Measurements from ENCODE around the gene ZNF584.
"Not testable (repeated sequence)": the region's sequence is repeated elsewhere in the genome, so short reads cannot be mapped to it uniquely, and the experiment has no call there.

ZNF584 gene

DNA sequence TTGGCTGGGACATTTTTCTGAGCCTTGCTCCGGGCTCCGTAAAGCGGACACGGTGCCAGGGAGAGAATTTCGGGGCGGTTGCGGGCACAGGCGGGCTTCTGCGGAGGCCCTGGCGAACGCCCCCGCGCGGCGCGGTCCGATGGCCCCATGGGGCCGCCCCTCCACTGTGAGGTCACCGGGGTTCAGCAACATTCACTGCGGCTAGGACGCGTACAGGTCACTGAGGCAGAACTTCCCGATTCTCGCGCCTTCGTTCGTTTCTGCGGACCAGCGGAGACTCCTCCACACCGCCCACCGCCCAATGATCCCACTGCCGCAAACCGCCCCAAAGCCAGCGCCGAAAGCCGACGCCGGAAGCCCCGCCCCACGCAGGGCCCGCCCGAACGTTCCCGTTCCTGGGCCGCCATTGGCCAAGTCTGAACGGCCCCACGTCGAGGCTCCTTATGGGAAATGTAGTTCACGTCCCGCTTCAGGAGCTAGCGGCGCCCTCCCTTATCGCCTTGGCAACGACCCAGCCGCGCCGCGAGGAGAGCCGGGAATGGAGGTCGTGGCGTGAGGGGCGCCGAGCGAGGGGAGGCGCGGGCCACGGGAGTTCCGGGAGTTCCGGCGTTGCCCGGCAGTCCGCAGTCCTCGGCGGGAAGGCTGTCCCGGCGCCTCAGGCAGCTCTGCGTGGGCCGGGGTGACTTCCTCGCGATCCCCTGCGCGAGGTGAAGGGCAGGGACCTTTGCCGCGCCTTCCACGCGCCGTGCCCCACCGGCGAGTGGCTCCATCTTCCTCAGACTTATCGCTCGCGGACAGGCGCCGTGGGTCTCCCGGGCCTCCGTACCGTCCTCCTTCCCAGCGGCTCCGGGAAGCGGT, at the start of gene ZNF584:
Gene ZNF584, plus strand, starts transcription at position 498 of the 858 bp plus-strand sequence. CDS start 499 bp downstream, outside the sequence.
- Mint-ChIP-seq H3K36me3 (ENCODE audit: low read depth) (peaks cover 9% of the 10 kb centered on the region), H3K4me3 (peak within 1 kb of the TSS; percentile 87), H3K27me3 (no peaks in the 10 kb centered on the region), H3K4me1 (ENCODE audit: low read depth) (peaks cover 31% of the 10 kb centered on the region), H3K9me3 (no peaks in the 10 kb centered on the region), H3K27ac (peak within 1 kb of the TSS; percentile 91)

DNA sequence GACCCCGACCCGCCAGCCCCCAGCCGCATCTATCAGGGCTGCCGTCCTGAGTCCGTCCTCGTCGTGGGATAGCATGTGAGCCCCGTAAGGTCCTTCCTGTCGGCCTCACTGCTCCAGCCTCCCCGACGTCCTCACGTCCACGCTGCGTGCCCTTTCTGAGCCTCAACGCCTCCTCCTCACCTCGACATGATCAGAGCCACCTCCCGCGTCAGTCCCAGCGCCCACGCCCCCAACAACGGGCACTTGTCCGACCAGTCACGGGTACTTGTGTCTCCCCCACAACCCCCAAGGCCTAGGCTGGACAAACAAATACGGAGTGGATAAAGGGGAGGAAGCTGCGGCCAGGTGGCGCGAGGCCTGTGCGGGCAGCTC, 46.6 kb upstream of the ZNF584 start:
- Mint-ChIP-seq H3K27me3 (no peaks in the 10 kb centered on the region), H3K4me1 (ENCODE audit: low read depth) (peaks cover 20% of the 10 kb centered on the region), H3K36me3 (ENCODE audit: low read depth) (no peaks in the 10 kb centered on the region), H3K9me3 (no peaks in the 10 kb centered on the region), H3K4me3 (peak overlapping the region; percentile 94), H3K27ac (peak overlapping the region; percentile 96)

DNA sequence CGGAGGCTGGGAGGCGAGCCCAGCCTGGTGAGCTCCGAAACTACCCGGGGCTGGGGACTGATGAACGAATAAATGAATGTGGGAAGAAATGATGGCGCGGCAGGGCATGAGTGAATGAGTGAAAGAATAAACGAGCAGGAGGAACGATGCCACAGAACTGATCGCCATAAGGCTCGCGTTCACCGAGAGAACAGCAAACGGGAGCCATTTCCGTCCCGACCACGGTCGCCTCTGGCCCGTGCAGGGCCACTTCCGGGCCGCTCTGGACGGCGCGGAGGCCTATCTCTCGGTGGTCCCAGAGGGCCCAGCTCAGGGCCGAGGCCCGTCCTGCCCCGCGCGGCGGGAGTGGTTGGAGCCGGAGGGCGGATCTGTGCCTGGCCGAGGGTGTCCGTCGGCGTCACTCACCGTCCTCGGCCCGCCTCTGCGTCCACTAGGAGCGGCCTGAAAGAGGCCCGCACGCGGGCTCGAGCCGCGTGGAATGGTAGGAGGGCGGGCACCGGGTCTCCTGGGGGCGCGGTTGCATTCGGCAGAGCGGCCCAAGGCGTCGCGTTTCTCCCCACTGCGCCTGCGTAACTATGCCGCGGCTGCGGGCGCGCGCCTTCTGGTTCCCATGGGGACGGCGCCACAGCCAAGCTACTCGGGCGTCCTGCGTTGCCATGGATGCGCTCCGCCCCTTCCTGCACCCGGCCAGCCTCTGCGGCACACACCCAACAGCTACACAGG, 46.0 kb upstream of the ZNF584 start, which contains the start of gene ZNF497:
Gene ZNF497, minus strand, starts transcription at position 480 of the 723 bp plus-strand sequence. CDS start 5,116 bp downstream, outside the sequence.
- no peaks in the 10 kb centered on the region for H3K9me3 Mint-ChIP-seq
- H3K4me3 Mint-ChIP-seq = peak within 1 kb of the TSS; percentile 94
- H3K27me3 Mint-ChIP-seq = no peaks in the 10 kb centered on the region
- H3K36me3 Mint-ChIP-seq (ENCODE audit: low read depth) = no peaks in the 10 kb centered on the region
- H3K4me1 Mint-ChIP-seq (ENCODE audit: low read depth) = peaks cover 20% of the 10 kb centered on the region
- H3K27ac Mint-ChIP-seq = peak within 1 kb of the TSS; percentile 96

DNA sequence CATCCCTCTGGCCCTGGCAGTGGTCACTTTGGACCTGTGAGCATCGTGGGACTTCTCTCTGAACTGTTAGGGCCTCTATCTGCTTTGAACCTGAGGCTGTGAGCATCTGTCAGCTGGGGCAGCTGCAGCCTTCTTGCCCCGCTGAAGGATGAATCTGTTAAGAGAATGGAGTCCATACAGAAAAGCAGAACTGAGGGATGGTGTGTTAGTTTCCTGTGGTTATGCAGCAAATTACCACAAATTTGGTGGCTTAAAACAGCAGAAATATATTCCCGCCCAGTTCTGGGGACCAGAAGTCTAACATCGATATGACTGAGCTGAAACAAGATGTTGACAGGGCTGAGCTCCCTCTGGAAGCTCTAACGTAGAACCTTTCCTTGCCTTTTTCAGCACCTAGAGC, 44.3 kb upstream of the ZNF584 start:
- no peak overlapping the region for H3K27ac Mint-ChIP-seq
- H3K4me1 Mint-ChIP-seq (ENCODE audit: low read depth) = peaks cover 20% of the 10 kb centered on the region
- no peaks in the 10 kb centered on the region for H3K9me3 Mint-ChIP-seq
- H3K36me3 Mint-ChIP-seq (ENCODE audit: low read depth) = no peaks in the 10 kb centered on the region
- H3K27me3 Mint-ChIP-seq = no peaks in the 10 kb centered on the region
- H3K4me3 Mint-ChIP-seq = no peak overlapping the region

DNA sequence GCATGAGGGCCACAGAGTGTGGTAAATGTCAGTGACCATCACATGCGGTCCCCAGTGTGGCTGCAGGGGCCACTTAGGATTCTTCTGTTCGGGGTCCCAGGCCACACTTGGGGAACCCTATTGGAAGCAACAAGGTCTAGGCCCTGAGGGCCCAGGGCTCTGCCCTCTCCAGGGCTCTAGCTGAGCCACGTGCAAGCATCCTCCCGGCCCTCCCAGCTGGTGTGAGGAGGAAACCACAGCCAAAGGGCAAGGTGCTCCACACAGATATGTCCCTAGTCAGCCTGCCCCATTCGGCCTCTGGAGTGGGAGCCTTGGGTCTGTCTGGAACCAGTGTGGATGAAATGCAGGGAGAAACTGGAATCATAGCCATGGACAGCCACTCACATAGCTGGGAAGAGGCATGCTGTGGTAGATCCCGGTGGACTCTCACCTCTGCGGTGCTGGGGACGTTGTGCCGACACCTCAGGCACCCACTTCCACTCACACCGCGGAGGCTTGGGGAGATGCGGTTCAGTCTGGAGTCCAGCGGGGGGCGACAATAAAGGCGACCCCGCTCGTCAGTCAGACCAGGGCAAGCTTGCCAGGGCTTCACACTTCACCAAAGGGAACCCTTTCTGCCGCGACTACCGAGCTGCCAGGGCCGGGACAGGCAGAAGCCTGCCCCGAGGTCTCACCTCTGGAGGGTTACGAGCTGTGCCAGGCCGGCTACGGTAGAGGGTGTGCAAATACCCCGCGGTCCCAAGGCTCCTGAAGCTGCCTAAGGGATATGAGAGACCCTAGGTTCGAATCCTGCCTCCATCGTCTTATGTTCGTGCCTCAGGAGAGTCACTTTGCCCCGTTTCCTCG, 41.6 kb upstream of the ZNF584 start:
- H3K27ac Mint-ChIP-seq = no peak overlapping the region
- H3K4me1 Mint-ChIP-seq (ENCODE audit: low read depth) = peaks cover 10% of the 10 kb centered on the region
- no peaks in the 10 kb centered on the region for H3K9me3 Mint-ChIP-seq
- H3K36me3 Mint-ChIP-seq (ENCODE audit: low read depth) = no peaks in the 10 kb centered on the region
- no peak overlapping the region for H3K4me3 Mint-ChIP-seq
- no peaks in the 10 kb centered on the region for H3K27me3 Mint-ChIP-seq

DNA sequence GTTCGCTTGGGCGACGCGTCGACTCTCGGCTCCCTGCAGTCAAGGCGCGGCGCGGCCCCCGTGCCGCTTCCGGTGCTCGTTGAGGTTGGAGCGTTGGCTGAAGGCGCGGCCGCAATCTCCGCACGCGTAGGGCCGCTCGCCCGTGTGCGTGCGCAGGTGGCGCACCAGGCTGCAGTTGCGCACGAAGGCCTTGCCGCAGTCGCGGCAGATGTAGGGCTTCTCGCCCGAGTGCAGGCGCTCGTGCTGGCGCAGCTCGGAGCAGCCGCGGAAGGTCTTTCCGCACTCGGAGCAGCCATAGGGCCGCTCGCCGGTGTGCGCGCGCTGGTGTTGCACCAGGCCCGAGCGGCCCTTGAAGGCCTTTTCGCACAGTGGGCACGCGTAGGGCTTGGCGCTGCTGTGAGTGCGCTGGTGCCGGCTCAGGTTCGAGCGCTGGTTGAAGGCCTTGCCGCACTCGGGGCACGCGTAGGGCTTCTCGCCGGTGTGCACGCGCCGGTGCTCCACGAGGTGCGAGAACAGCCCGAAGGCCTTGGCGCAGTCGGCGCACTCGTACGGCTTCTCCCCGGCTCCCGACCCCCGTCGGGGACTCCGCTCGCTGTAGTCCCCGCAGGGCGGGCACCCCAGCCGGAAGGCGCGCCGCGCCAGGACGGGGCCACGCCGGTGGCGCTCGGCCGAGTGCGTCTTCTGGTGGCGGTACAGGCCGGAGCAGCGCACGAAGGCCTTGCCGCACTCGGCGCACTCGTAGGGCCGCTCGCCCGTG, 40.6 kb upstream of the ZNF584 start:
- Mint-ChIP-seq H3K4me3 (no peak overlapping the region), H3K27ac (no peak overlapping the region), H3K36me3 (ENCODE audit: low read depth) (no peaks in the 10 kb centered on the region), H3K27me3 (no peaks in the 10 kb centered on the region), H3K9me3 (no peaks in the 10 kb centered on the region), H3K4me1 (ENCODE audit: low read depth) (peaks cover 1% of the 10 kb centered on the region)

DNA sequence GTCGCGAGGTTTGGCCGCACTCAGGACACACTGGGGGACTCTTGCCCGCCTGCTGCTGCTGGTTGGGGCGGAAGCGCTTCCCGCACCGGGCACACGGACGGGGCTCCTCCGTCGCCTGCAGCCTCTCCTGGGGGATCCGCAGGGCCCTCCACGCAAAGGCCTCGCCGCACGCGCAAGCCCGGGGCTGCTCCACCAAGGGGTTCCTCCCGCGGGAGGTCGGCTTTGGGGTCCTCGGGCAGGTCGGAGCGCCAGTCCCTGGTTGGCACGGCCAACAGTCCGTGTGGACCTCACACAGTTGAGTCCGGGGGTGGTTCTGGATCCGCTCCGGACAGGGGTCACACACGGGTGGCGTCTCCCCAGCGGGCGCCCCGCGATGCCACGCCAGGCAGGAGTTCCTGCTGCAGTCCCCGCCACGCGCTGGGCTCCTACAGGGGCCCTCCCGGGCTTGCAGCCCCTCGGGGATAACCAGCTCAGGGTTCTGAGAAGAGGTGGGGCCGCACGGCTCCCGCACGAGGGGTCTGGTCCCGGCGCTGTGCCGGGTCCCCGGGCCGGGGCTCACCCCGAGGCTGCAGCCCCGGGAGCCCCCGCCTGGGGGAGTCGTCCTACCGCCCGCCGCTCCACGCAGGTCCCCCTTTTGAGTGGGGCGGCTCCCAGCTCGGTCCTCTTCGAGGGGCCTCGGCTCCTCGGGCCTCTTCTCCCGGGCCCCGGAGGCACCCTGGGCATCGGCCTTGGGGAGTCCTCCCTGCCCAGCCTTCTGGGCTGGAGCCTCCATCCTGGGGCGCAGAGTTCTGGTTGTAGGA, 39.7 kb upstream of the ZNF584 start:
- Mint-ChIP-seq H3K4me1 (ENCODE audit: low read depth) (no peaks in the 10 kb centered on the region), H3K27me3 (no peaks in the 10 kb centered on the region), H3K9me3 (no peaks in the 10 kb centered on the region), H3K4me3 (no peak overlapping the region), H3K36me3 (ENCODE audit: low read depth) (no peaks in the 10 kb centered on the region), H3K27ac (no peak overlapping the region)

DNA sequence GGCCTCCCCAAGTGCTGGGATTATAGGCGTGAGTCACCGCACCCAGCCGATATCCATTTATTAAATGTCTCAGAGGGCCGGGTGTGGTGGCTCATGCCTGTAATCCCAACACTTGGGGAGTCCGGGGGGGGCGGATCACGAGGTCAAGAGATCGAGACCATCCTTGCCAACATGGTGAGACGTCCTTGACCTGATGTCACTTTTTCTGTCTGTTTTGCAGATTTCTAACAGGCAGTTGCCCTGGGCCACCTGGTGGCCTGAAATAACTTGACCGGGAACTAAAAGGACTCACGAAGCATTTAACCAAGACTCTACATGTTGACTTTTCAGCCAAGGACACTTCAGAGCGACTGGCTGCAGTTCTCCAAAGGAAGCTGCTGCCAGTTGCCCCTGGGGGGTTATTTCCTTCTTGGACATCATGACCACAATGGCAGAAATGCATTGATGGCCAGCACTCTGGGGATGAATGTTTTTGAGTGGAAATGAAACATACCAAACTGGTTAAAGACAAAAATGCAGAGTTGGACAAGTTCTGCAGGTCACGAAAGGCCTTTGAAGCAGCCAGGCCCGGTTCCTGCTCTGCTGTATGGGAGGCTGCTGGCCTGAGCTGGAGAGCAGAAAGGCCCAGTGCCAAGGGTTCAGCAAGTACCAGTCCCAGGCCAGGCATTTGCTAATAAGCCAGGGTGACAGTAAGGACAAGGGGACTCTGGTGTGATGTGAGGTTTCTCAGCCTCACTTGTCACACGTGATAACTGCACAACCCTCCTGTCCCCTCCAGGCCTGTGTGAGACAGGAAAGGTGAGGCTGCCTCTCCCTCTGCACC, 35.9 kb upstream of the ZNF584 start:
- Mint-ChIP-seq H3K9me3 (no peaks in the 10 kb centered on the region), H3K4me3 (no peak overlapping the region), H3K36me3 (ENCODE audit: low read depth) (no peaks in the 10 kb centered on the region), H3K4me1 (ENCODE audit: low read depth) (peaks cover 4% of the 10 kb centered on the region), H3K27me3 (no peaks in the 10 kb centered on the region), H3K27ac (no peak overlapping the region)

DNA sequence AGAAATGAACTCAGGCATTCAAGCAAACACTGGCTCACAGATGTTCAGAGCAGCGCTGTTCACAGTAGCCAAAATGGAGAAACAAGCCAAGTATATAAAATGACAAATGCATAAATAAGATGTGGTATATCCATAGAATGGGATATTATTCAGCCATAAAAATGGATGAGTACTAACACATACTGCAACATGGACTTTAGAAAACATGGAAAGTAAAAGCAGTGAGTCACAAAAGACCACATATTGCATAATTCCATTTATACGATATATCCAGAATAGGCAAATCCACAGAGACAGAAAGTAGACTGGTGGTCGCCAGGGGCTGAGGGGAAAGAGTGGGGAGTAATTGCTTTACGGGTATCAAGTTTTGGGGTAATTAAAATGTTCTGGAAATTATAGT, 34.2 kb upstream of the ZNF584 start:
- no peaks in the 10 kb centered on the region for H3K27me3 Mint-ChIP-seq
- H3K4me3 Mint-ChIP-seq = no peak overlapping the region
- no peaks in the 10 kb centered on the region for H3K9me3 Mint-ChIP-seq
- H3K36me3 Mint-ChIP-seq (ENCODE audit: low read depth) = no peaks in the 10 kb centered on the region
- H3K4me1 Mint-ChIP-seq (ENCODE audit: low read depth) = peaks cover 4% of the 10 kb centered on the region
- no peak overlapping the region for H3K27ac Mint-ChIP-seq

DNA sequence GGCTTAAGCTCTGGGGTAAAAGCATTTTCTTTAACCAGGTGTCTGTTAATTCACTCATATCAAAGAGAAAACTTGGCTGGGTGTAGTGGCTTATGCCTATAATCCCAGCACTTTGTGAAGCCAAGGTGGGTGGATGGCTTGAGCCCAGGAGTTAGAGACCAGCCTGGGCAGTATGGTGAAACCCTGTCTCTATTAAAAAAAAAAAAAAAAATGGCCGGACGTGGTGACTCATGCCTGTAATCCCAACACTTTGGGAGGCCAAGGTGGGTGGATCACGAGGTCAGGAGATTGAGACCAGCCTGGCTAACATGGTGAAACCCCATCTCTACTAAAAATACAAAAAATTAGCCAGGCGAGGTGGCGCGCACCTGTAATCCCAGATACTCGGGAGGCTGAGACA, 31.7 kb upstream of the ZNF584 start:
- H3K36me3 Mint-ChIP-seq (ENCODE audit: low read depth); H3K27me3 Mint-ChIP-seq; H3K9me3 Mint-ChIP-seq; H3K27ac Mint-ChIP-seq; H3K4me3 Mint-ChIP-seq: not testable (repeated sequence)
- peaks cover 16% of the 10 kb centered on the region for H3K4me1 Mint-ChIP-seq (ENCODE audit: low read depth)

DNA sequence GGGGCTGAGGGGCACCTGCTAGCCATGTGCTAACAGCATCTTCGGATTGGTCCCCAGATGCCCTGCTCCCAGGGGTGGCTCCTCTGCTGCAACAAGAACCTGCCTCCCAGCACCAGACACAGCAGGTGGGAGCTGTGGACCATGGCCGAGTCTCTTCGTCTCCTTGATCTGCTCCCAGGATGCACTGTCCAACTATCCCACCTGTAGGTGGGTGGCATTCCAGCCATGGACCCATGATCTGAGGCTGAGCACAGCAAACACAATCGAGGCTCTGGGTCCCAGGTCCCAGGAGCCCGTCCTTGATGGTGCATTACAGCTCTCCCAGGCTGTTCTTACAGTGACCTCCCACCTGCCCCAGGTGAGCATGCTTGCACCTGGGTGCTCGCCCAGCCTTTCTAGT, 29.2 kb upstream of the ZNF584 start:
- peaks cover 18% of the 10 kb centered on the region for H3K4me1 Mint-ChIP-seq (ENCODE audit: low read depth)
- H3K36me3 Mint-ChIP-seq (ENCODE audit: low read depth) = peaks cover 4% of the 10 kb centered on the region
- no peaks in the 10 kb centered on the region for H3K9me3 Mint-ChIP-seq
- no peaks in the 10 kb centered on the region for H3K27me3 Mint-ChIP-seq
- peak overlapping the region; percentile 100 for H3K4me3 Mint-ChIP-seq
- peak overlapping the region; percentile 99 for H3K27ac Mint-ChIP-seq

DNA sequence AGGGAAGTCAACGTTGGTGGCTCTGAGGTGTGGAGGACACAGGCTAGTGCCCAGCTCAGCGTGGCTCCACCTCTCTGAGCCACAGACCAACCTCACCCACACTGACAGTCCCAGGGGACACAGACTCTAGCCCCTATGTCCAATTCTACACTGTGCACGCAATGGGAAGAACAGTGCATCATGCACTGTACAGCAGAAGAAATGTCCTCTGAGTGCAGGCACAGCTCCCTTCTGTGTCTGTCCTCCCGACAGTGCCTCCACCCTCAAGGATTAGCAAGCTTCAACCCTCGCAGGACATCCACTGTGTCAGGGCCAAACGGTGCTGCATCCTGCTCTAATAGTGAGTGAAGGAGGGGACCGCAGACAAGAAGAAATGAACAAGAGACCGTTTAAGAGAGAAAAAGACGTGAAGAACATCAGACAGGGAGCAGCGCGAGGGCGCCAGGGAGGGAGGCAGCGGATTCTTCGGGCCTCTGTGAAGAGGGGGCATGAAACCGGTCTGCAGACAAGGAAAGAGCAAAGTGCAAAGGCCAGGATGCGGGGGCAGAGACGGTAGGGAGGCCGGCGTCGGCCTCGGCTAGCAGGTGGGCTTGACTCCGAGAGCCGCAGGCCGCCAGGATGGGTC, 28.3 kb upstream of the ZNF584 start:
- Mint-ChIP-seq H3K9me3 (no peaks in the 10 kb centered on the region), H3K36me3 (ENCODE audit: low read depth) (peaks cover 4% of the 10 kb centered on the region), H3K27me3 (no peaks in the 10 kb centered on the region), H3K4me3 (peak overlapping the region; percentile 100), H3K27ac (peak overlapping the region; percentile 99), H3K4me1 (ENCODE audit: low read depth) (peaks cover 17% of the 10 kb centered on the region)

All from stimulated activated naive CD8-positive, alpha-beta T cell treated with anti-CD3 and anti-CD28 coated beads, Interleukin-15, Interleukin-2, amounts not matched to agents 100 ng/mL and 50 ng/mL, for 24 hours (primary cell).